ENCODE data around the gene KRT8. TPM values are rescaled to one million over a fixed set of nuclear protein-coding genes. Genes with fewer than 3 reads are reported as not detected.

KRT8 gene
- total RNA-seq, 3 donors from 2014 or later = 1,334 to 4,222 (median 3,664) TPM

DNA sequence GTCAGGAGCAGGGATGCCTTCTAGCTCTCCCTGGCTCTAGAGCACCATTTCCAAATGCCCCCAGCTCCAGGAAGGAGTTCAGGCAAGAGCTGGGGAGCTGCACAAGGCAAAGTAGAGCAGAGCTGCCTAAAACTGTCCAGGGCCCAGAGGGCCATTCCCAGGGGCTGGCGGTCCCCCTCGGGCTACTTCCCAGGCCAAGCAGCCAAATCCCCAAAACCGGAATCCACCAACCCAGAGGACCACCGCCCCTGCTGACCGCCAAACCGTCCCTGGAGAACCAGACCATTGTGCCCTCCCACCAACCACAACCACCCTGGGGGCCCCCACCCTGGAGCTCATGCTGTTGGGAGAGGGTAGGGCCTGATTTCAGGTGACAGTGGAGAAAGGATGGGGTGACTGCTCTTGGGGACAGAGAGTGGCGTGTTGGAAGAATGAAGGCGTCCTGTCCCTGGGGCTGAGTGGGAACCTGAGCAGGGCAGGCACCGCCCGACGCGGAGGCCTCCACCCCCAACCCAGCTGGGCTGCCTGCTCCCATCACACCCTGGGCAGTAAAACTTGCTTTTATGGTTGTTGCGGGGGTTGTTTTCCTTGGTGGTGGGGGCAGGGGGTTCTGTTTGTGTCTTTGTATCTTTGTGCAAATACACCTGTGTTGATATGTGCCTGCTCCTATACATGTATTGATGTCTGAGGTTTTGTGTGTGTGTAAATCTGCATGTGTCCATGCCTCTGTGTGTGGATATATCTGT lies 32.1 kb downstream of the KRT8 start:
- no peak overlapping the region for H3K4me3 ChIP-seq
- no peaks in the 10 kb centered on the region for H3K9me3 ChIP-seq
- DNase-seq (peak; percentile 79 to 81 (median 81)), ATAC-seq (peak; percentile 57)
- peaks cover 47% of the 10 kb centered on the region for H3K4me1 ChIP-seq (ENCODE audit: low read depth)
- intact Hi-C loops (cut with DNase I, micrococcal nuclease) = loop anchor here (5.0 to 10.0 kb wide), 3 partner anchors 508 to 731 kb away; partner anchors contain the start of gene KRT85 (in 1 of the 2)
- no peaks in the 10 kb centered on the region for H3K36me3 ChIP-seq (ENCODE audit: low read depth)
- TF ChIP-seq, protein P1, sequence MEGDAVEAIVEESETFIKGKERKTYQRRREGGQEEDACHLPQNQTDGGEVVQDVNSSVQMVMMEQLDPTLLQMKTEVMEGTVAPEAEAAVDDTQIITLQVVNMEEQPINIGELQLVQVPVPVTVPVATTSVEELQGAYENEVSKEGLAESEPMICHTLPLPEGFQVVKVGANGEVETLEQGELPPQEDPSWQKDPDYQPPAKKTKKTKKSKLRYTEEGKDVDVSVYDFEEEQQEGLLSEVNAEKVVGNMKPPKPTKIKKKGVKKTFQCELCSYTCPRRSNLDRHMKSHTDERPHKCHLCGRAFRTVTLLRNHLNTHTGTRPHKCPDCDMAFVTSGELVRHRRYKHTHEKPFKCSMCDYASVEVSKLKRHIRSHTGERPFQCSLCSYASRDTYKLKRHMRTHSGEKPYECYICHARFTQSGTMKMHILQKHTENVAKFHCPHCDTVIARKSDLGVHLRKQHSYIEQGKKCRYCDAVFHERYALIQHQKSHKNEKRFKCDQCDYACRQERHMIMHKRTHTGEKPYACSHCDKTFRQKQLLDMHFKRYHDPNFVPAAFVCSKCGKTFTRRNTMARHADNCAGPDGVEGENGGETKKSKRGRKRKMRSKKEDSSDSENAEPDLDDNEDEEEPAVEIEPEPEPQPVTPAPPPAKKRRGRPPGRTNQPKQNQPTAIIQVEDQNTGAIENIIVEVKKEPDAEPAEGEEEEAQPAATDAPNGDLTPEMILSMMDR (IDR thresholded peaks at IDR 0.05) = no peak

DNA sequence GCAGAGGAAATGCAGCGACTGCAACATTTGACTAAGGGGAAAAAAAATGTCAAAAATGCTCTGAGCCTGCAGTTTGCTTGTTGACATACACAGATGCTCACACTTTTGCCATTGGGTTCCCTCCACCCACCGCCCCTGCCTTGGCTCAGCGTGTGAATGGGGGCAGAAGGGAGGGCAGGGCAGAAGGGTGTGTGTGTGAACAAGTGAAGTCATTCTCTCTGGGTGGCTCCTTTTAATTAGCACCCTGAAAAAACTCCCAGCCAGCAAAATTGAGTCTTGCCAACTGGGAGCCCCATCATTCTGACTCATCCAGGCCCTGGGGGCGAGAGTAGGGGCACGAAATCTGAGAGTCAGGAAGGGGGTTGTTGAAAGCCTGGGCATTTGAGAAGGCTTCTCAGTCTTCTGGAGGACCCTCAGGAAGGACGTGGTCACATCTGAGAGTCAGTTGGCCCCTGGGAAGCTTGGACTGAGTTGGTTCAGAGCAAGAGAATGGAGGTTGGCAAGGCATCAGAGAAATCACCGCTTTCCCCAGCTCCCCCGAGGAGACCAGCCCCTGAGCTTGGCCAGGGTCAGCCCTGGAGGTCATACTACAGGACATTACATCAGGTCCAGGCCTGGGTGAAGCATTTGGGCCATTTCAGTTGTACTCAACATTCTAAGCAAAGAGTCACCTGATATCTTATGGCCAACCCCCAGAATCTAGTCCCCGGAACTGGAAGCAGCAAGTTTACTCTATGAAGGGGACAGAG lies 33.4 kb downstream of the KRT8 start:
- ATAC-seq = peak; percentile 36
- intact Hi-C loops (cut with DNase I, micrococcal nuclease) = loop anchor here (5.0 to 10.0 kb wide), 3 partner anchors 507 to 729 kb away; partner anchors contain the start of gene KRT85 (in 1 of the 2)
- H3K4me3 ChIP-seq = no peak overlapping the region
- DNase-seq = peak; percentile 71 to 77 (median 74)
- no peaks in the 10 kb centered on the region for H3K9me3 ChIP-seq
- H3K4me1 ChIP-seq (ENCODE audit: low read depth) = peaks cover 47% of the 10 kb centered on the region
- H3K36me3 ChIP-seq (ENCODE audit: low read depth) = no peaks in the 10 kb centered on the region
- TF ChIP-seq, protein P1 (IDR thresholded peaks at IDR 0.05) = no peak

DNA sequence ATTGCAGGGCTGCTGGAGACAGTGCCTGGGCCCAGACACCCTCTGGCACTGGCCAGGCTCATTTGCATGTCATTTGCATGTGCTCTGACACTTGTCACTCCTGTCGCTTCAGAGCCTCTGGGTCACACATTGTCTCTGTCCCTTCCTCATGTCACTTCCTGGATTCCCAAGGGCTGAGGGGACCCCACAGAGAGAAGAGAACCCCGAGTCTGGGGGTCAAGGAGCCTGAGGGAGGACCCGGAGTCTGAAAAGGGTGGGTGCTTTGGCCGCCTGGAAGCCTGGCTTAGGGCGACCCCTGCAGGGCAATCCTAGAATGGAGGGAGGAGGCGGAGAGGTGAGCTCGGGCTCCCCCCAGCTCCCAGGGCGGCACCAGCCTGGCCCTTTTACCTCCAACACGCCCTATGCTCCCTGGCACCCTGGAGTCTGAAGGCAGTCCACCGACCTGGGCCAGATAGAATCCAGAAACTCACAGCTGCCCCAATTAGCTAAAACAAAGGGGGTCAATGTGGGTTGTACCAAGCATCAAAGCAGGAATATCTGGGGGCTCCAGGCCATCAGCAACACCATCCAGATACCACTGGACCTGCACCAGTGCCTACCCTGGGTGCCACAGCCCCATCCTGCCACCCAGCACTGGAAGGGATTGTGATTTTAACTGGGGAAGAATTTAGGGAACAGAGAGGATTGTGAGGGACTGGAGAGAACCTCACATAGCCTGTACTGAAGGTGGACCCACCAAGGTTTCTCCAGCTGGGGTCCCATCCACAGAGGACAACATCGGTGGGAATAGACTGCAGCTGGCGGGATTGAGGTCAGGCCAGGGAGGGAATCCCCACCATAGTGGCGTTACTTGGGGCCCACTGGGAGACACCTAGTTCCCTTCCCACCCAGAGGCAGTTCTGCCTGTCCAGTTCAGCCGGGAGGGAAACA lies 34.2 kb downstream of the KRT8 start:
- TF ChIP-seq, protein P1 (IDR thresholded peaks at IDR 0.05) = peak; percentile 73
- Histone ChIP-seq H3K4me3 (no peak overlapping the region), H3K9me3 (no peaks in the 10 kb centered on the region), H3K36me3 (ENCODE audit: low read depth) (no peaks in the 10 kb centered on the region), H3K4me1 (ENCODE audit: low read depth) (peaks cover 40% of the 10 kb centered on the region)
- peak; percentile 68 for ATAC-seq
- intact Hi-C loops (cut with DNase I, micrococcal nuclease) = loop anchor here (5.0 to 10.0 kb wide), 3 partner anchors 506 to 728 kb away; partner anchors contain the start of gene KRT85 (in 1 of the 2)
- peak; percentile 87 to 95 (median 93) for DNase-seq

DNA sequence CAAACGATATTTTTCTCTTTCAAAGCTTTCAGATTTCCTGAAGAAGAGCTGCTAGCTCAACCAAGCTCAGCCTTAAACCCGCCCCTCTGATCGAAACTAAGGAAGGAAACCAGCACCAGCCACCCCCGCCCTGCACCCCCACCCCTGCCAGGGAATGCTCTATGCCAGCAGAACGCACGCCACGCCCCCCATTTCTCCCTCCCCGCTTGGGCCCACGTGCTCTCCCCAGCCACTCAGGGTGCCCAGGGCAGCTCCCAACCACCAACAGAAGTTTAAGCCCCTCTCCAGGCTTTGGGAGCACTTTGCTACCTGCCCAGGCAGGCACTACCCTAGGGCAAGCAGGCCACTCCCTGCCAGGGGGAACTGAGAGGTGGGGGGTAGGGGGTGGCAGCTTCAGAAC lies 37.2 kb downstream of the KRT8 start:
- no peaks in the 10 kb centered on the region for H3K36me3 ChIP-seq (ENCODE audit: low read depth)
- TF ChIP-seq, protein P1 (IDR thresholded peaks at IDR 0.05) = no peak
- peak; percentile 52 for ATAC-seq
- H3K9me3 ChIP-seq = no peaks in the 10 kb centered on the region
- H3K4me3 ChIP-seq = no peak overlapping the region
- intact Hi-C loops (cut with DNase I, micrococcal nuclease) = no loop called here
- peaks cover 27% of the 10 kb centered on the region for H3K4me1 ChIP-seq (ENCODE audit: low read depth)
- DNase-seq = peak; percentile 83 to 86 (median 85)

DNA sequence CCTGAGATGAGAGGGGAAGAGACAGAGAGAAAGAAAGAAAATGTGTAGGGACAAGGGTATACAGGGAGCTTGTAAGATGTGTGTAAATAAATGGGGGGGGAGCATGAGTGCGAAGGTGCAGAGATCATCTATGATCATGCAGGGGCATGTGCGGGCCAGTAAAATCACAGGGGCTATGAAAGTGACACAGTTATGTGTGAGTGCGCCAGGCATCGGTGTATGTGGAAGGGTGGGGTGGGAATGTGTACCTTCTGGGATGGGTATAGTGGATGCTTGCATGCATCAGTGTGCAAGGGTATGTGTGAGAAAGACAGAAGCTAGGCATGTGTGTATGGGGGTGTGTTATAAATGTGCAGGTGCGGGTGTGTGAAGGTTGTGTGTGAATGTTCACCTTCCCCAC lies 37.7 kb downstream of the KRT8 start:
- Histone ChIP-seq H3K4me3 (no peak overlapping the region), H3K4me1 (ENCODE audit: low read depth) (peaks cover 22% of the 10 kb centered on the region), H3K9me3 (no peaks in the 10 kb centered on the region), H3K36me3 (ENCODE audit: low read depth) (no peaks in the 10 kb centered on the region)
- intact Hi-C loops (cut with DNase I, micrococcal nuclease) = no loop called here
- peak in 1 of 3 donors; percentile 12 for DNase-seq
- TF ChIP-seq, protein P1 (IDR thresholded peaks at IDR 0.05) = no peak
- ATAC-seq = peak; percentile 10

Measured in mucosa of descending colon (tissue), 3 donors.